ENCODE measurements around the gene ADI1.

DNA sequence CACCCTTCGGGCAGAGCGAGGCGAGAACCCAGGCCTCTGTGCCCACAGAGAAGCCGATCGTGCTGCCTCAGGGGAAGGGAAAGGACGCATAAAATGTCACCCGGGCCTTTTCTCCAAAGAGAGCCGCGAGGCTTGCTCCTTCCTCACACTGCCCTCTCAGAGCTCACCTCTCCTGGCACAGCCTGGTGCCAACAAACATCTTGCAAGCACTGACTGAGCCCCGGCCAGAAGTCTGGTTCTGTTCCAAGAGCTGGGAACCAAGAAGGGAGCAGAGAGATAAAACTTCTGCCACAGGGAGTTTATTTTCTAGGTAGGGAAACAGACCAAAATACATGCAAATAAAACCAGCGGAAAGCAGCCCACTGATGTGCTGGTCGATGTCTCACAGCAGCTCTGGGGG, 13.6 kb upstream of the ADI1 start:
- TF ChIP-seq, protein P1, sequence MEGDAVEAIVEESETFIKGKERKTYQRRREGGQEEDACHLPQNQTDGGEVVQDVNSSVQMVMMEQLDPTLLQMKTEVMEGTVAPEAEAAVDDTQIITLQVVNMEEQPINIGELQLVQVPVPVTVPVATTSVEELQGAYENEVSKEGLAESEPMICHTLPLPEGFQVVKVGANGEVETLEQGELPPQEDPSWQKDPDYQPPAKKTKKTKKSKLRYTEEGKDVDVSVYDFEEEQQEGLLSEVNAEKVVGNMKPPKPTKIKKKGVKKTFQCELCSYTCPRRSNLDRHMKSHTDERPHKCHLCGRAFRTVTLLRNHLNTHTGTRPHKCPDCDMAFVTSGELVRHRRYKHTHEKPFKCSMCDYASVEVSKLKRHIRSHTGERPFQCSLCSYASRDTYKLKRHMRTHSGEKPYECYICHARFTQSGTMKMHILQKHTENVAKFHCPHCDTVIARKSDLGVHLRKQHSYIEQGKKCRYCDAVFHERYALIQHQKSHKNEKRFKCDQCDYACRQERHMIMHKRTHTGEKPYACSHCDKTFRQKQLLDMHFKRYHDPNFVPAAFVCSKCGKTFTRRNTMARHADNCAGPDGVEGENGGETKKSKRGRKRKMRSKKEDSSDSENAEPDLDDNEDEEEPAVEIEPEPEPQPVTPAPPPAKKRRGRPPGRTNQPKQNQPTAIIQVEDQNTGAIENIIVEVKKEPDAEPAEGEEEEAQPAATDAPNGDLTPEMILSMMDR (IDR thresholded peaks at IDR 0.05): no peak
- no peak for TF ChIP-seq ZFX (IDR thresholded peaks at IDR 0.05; ENCODE audit: borderline replicate concordance)

Data from 22Rv1 (cell line).